GM03348 (cell line): ENCODE measurements around the gene SERPINB11.
"Not testable (repeated sequence)": the region's sequence is repeated elsewhere in the genome, so short reads cannot be mapped to it uniquely, and the experiment has no call there.

Experiments used
- DNase-seq: peaks from one replicate; pipeline ENCODE4 v3.0.0; 2012; ENCODE audit warnings: low spot score

The SERPINB11 gene

GRCh38 chr18:63725682-63726480 lies 23.1 kb downstream of the SERPINB11 start:
- no peak for DNase-seq

- no peak for DNase-seq
Observed at GRCh38 chr18:63730773-63731172, 28.0 kb downstream of the SERPINB11 start.

DNA sequence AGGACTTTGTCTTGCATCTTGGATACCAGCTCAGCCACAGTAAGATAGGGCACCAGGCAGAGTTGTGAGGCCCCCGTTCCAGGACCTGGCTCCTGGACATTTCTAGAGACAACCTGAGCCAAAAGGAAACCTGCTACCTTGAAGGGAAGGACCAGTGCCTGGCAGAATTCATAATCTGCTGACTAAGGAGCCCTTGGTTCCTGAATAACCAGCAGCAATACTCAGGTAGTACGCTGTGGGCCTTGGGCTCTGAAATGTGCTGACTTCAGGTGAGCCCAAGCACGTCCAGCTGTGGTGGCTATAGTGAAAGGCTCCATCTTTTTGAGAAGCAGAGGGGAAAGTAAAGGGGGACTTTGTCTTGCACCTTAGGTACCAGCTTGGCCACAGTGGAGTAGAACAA lies 28.5 kb downstream of the SERPINB11 start:
- no peak for DNase-seq

- DNase-seq = no peak
Observed at GRCh38 chr18:63736876-63737275, 34.1 kb downstream of the SERPINB11 start.

- peak; percentile 60 for DNase-seq
Observed at GRCh38 chr18:63741769-63742168, 39.0 kb downstream of the SERPINB11 start.

DNA sequence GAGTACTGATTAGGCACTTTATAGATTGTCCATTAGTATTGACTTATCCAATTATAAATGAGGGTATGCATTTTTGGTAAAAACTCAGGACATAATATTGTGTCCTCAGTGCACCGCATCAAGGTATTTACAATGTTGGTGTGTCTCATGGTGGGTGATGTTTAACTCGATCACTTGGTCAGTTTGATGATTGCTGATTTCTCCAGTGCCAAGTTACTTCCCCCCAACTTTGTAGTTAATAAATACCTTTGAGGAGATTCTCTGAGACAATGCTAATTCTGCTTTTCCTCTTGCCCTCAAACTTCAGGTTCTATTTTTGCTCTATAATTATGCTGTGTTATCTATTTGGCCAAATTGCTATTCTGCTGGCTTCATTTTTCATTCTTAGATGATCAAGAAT lies 44.2 kb downstream of the SERPINB11 start:
- DNase-seq = no peak

GRCh38 chr18:63749489-63749888 lies 46.7 kb downstream of the SERPINB11 start:
- DNase-seq = no peak

- no peak for DNase-seq
Observed at GRCh38 chr18:63752636-63753035, 49.9 kb downstream of the SERPINB11 start.

DNA sequence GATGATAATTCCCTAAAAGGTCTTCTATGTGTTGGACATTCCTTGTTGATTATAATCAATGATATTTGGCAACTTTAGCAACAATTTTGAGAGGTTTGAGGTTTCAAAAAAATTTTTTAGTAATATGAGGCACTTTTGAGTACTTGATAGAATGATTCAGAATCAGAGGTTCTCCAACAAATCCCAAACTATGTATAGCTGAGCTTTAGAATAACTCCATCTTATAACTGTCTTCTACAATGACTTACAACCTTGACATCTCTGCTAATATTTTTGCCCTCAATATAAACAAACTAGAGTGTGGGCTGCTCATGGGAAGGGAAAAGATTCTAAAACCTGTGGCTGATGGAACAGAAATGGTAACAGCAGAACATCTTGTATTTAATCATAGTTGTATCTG lies 50.9 kb downstream of the SERPINB11 start:
- DNase-seq = no peak

DNA sequence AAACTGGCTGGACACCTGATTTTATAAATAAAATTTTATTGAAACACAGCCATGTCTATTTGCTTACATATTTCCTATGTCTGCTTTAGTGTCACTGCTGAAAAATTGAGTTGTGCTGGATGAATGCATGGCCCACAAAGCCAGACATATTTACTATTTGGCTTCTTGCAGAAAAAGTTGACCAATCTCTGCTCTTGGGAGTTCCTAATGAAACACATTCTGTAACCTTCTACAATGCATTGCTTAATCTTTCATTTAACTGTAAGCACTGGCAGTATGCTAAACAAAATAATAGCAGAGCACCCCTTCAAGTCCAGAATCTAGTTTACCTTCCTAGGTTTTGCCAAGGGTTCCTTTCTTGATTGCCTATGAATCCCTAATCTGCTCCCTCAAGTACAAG lies 54.8 kb downstream of the SERPINB11 start:
- DNase-seq = no peak

DNA sequence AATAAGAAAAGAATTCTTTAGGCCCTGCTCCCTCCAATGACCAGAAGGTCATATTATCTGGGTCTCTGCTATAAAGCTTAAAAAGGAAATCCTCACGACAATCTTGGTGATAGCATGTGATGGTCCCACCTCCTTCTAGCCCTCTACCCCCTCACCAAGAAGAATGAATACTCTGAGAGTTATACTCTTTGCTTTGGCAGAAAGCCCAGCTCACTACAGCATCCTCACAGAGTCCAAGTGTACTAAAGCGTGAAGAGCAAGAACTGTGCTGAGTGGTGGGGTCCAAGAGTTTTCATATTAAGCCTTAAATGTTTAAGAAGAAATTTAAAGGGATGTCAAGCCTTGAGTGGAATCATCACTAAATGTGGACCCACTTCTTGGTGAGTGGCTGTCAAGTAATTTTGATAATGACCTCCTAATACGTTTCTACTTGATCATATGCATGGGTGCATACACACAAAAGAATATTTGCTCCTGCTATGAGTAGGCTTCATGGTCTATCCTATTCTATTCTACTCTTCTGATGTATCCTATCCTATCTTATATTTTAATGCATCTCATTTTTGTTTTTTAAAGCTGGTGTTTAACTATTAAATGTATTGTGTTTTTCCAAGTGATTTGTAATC lies 56.0 kb downstream of the SERPINB11 start:
- DNase-seq = no peak

GRCh38 chr18:63759786-63760185 lies 57.0 kb downstream of the SERPINB11 start:
- not testable (repeated sequence) for DNase-seq

GRCh38 chr18:63762518-63762917 lies 59.8 kb downstream of the SERPINB11 start:
- DNase-seq = peak; percentile 59

GRCh38 chr18:63763831-63764600 lies 61.3 kb downstream of the SERPINB11 start:
- DNase-seq = no peak

GRCh38 chr18:63765837-63766236 lies 63.1 kb downstream of the SERPINB11 start:
- no peak for DNase-seq
